Suprapubic skin (tissue), 4 donors: Measurements from ENCODE around the gene PTPRN2.

ENCODE experiments used
- EP300 ChIP-seq: sonication (generic); formaldehyde crosslinking; IDR thresholded peaks from one replicate; pipeline ENCODE4 v1.6.1; 2017; ENCODE audit warnings: antibody characterized with exemption
- POLR2A ChIP-seq, 2 donors: fragments of 450-650 bp; IDR thresholded peaks; one replicate each; pipeline ENCODE4 v1.6.1; 2017; ENCODE audit warnings: antibody characterized with exemption in 2 of 2, mild to moderate bottlenecking in 2 of 2, moderate library complexity in 2 of 2
- POLR2AphosphoS5 ChIP-seq, 3 donors: sonication (generic); formaldehyde crosslinking; IDR thresholded peaks; one replicate each; pipeline ENCODE4 v1.6.1; 2017; ENCODE audit warnings: antibody characterized with exemption in 3 of 3
- TF ChIP-seq, protein P1 (sequence below), 2 donors: fragments of 200-600 bp in 1 of 2; fragments of 450-650 bp in 1 of 2; sonication (generic) in 1 of 2; IDR thresholded peaks; one replicate each; pipeline ENCODE4 v1.5.1; 2016 to 2019; ENCODE audit warnings: antibody characterized with exemption in 2 of 2, mild to moderate bottlenecking in 1 of 2, moderate library complexity in 1 of 2

DNA sequence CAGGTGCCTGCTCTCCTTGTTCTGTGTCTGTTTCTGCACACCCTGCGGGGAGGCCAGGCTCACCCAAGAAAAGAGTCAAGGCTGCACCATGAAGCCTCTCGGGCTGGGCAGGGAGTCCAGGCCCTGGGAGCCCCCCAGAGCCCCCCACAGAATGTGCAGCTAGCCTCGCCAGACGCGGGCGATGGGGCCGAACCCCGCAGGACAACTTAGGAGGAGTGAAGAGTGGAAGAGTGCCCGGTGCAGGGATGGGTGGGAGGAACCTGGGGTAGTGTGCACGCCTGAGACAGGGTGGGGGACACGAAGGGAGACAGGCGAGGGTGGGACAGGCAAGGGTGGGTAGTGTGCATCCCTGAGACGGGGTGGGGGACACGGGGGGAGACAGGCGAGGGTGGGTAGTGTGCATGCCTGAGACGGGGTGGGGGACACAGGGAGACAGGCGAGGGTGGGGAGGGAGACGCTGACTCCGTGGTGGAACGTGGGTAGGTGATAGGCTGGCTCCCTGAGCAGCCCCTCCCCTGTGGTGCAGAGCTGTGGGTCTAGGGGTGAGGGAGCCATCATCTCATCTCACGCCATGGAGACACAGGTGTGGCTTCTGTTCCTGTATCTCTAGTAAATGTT lies 635.5 kb downstream of the PTPRN2 start:
- TF ChIP-seq, protein P1, sequence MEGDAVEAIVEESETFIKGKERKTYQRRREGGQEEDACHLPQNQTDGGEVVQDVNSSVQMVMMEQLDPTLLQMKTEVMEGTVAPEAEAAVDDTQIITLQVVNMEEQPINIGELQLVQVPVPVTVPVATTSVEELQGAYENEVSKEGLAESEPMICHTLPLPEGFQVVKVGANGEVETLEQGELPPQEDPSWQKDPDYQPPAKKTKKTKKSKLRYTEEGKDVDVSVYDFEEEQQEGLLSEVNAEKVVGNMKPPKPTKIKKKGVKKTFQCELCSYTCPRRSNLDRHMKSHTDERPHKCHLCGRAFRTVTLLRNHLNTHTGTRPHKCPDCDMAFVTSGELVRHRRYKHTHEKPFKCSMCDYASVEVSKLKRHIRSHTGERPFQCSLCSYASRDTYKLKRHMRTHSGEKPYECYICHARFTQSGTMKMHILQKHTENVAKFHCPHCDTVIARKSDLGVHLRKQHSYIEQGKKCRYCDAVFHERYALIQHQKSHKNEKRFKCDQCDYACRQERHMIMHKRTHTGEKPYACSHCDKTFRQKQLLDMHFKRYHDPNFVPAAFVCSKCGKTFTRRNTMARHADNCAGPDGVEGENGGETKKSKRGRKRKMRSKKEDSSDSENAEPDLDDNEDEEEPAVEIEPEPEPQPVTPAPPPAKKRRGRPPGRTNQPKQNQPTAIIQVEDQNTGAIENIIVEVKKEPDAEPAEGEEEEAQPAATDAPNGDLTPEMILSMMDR (IDR thresholded peaks at IDR 0.05) = no peak
- TF ChIP-seq POLR2A (IDR thresholded peaks at IDR 0.05) (no peak), POLR2AphosphoS5 (IDR thresholded peaks at IDR 0.05) (no peak), EP300 (no peak)
